LNCAP (cell line): ENCODE data around the gene ZNF470.

ENCODE experiments used
- CTCF ChIP-seq: fragments of 450-650 bp; IDR thresholded peaks from 2 replicates; pipeline ENCODE4 v1.5.1; 2017; ENCODE audit warnings: mild to moderate bottlenecking

The ZNF470 gene

GRCh38 chr19:56554272-56554869 lies 12.9 kb upstream of the ZNF470 start:
- no peak for TF ChIP-seq CTCF

- no peak for TF ChIP-seq CTCF
These were observed 4.5 kb upstream of the ZNF470 start for GRCh38 chr19:56562766-56563165.

- no peak for TF ChIP-seq CTCF
These were observed 379 bp upstream of the ZNF470 start for GRCh38 chr19:56566904-56567273.

GRCh38 chr19:56572589-56572988 lies 5.3 kb downstream of the ZNF470 start:
- TF ChIP-seq CTCF: no peak

- TF ChIP-seq CTCF: no peak
These were observed 6.6 kb downstream of the ZNF470 start for GRCh38 chr19:56573914-56574313.

- TF ChIP-seq CTCF: no peak
These were observed 10.7 kb downstream of the ZNF470 start for GRCh38 chr19:56577719-56578602.

GRCh38 chr19:56594446-56594782 lies 27.1 kb downstream of the ZNF470 start:
- no peak for TF ChIP-seq CTCF
